RPMI7951 (cell line): ENCODE measurements around the gene CCT4. TPM values are rescaled to one million over a fixed set of nuclear protein-coding genes. Genes with fewer than 3 reads are reported as not detected.
"Not testable (repeated sequence)": the region's sequence is repeated elsewhere in the genome, so short reads cannot be mapped to it uniquely, and the experiment has no call there.

Source experiments
- DNase-seq: peaks from one replicate; pipeline ENCODE4 v3.0.0-alpha.2; 2012; ENCODE audit warnings: low read depth
- total RNA-seq: library from RNA; depleted of rRNA; stranded (reverse); fragments of >200 nt; shearing (Covaris generic); gene quantifications from 2 replicates; pipeline ENCODE4 v1.2.3, GENCODE V29; 2014; rRNA removed

Gene CCT4, protein sequence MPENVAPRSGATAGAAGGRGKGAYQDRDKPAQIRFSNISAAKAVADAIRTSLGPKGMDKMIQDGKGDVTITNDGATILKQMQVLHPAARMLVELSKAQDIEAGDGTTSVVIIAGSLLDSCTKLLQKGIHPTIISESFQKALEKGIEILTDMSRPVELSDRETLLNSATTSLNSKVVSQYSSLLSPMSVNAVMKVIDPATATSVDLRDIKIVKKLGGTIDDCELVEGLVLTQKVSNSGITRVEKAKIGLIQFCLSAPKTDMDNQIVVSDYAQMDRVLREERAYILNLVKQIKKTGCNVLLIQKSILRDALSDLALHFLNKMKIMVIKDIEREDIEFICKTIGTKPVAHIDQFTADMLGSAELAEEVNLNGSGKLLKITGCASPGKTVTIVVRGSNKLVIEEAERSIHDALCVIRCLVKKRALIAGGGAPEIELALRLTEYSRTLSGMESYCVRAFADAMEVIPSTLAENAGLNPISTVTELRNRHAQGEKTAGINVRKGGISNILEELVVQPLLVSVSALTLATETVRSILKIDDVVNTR
- total RNA-seq, result 301 and 306 TPM in 2 replicates

DNA sequence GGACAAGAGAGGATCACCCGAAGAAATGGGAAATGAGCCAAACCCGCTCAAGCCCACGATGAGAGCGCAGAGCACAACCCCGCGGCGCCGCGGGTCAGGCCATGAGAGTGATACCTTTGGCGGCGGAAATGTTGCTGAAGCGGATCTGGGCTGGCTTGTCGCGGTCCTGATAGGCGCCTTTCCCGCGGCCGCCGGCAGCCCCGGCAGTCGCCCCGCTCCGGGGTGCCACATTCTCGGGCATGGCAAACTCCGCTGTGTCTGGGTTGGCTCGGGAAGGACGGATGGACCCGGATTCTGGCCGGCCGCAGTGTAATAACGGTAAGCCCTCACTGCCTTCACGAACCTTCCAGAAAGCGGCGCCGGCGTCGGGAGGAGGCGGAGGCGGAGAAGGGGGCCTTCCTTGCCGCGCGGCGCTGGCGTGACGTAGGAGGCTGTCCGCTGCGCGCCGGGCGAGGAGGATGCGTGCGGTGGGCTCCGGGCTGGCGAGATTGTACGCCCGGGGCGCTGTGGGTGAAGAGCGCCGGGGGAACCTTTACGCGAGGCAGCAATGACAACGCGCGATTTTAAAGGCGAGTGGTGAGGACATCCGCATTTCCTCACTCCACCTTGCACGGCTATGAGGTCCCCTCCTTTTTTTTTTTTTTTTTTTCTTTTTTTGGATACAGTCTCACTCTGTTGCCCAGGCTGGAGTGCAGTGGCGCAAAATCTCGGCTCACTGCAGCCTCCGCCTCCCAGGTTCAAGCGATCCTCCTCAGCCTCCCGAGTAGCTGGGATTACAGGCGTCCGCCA lies at the start of gene CCT4:
CCT4 (minus strand) TSS at position 390 of the 789 bp plus-strand sequence; CDS start at position 241, 149 bp downstream.
- DNase-seq, result peak; percentile 83

DNA sequence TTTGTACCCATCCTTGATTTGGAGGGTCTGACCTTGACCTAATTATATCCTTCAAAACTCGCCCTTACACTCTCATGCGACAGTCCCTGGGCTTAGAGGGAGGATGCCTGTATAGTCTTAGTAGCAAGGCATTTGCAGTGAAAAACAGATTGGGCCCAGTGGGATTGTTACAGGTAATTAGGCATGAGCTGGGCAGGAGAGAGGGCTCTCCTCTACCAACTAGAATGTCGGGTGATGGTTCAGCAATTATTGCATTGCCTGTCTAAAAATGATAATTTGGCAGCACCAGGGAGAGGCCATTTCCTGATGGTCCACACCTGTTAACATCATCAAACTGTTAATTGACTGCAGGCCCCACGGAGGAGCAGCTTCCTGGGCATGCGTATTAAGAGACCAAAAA lies 49.4 kb upstream of the CCT4 start:
- no peak for DNase-seq

DNA sequence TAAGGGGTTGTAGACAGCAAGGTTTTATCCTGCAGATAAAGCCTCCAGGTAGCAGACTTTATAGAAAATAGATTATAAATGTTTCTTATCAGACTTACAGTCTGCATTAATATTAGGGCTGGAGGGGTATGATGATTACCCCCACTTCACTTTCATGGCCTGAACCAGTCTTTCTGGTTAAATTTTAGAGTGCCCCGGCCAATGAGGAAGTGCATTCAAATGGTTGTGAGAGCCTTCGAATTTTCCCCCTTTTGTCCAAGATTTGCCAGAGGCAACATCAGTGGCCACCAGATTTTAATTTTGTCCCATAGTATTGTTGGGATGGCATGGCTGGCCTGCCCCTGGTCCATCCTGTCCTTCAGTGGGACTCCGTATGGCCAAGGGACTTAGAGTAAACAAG lies 48.6 kb upstream of the CCT4 start:
- no peak for DNase-seq

DNA sequence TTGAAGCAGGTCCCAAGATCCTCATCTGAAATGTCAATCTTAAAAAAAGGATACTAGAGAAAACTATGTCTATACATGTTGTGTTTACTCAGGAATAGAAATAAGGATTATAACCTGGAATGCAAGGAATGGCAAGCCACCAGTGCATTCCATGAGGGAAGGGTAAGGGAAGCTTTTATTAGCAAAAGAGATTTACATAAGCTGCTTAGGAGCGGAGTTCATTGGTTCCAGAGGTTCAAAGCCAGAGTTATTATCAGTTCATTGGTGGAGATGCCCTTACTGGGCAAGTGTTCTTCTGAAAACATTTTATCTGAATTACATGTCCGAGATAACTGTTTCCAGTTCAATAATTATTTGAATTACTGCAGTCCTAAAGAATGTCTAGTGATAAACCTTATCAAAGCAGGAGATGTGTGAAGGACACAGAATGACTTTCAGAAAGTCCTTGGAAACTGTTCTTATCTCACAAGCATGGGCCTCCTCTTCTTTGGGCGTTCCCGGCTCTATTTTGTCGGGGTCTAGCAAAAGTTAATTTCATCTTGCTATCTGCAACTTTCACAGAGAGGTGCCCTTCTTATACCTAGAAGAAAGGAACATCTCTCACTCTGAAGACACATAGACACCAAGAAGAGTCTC lies 40.5 kb upstream of the CCT4 start:
- DNase-seq, result no peak

DNA sequence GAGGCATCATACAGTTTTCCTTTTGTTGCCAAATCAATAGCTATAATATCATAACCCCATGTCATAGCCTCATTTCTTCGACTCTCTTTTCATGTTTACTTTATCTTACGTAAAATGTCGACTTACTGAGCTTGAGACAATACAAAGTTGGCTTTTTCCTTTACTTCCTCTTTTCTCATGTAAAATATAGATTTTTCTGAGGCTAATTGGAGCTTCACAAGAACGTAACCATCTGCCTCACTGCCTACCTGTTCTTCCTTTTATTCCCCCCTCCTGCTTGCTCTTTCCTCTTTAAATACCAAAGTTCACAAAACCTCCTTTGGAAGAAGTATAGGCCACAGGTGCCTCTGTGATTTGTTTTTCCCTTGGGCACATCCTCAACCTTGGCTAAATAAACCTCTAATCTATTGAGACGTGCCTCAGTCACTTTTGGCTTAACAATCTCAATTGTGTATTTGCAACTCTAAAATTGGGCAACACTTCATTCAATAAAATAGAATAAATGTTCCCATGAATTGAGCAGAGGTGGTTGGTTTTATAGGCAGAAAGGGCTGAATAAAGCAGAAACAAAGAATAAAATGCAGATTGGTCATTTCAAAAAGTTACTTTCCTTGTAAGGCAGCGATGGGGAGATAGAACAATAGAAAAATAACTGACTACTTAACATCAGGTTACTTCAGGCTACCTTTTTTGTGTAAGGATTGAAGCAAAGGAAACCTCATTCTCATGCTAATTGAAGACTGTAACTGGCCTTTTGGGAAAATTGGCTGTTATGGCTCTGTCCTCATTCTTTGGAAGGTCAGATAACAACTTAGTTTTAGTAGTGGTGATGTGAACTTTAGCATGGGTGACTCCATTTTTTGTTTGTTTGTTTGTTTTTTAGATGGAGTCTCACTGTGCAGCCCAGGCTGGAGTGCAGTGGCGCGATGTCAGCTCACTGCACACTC lies 38.3 kb upstream of the CCT4 start:
- no peak for DNase-seq

DNA sequence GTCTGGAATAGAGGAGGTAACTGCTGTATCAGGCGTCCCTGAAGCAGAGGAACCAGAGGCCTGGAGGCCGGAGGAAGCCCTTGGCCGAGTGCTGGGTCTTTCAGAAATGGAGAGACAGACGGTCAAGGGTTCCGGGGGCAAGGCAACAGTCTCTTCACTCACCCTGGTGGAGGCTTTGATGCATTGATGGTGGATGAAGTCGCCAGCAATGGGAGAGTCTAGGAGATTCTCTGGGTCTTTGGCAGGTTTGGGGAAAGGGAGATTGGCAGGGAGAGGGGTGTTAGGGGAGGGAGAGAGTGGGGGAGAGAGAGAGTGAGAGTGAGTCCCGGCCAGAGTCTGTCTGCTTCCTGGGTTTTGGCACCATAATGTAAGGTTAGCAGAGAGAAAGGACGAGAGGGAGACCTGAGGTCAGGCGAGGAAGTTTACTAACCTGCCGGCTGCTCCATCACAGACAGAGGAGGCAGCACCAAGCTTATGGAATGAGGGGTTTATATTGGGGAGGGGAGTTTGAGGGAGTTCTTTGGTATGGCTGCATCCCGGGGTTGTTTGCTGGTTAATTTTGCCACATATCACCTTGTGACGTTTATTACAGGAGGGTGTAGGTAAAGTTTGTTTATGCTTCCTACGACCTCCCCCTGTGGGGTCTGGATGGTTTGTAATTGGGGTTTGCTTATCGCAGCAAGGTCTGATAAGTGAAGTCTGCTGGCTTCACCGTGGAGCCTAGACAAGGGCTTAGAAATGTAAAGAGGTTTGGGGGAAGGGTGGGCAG lies 36.6 kb upstream of the CCT4 start:
- no peak for DNase-seq

DNA sequence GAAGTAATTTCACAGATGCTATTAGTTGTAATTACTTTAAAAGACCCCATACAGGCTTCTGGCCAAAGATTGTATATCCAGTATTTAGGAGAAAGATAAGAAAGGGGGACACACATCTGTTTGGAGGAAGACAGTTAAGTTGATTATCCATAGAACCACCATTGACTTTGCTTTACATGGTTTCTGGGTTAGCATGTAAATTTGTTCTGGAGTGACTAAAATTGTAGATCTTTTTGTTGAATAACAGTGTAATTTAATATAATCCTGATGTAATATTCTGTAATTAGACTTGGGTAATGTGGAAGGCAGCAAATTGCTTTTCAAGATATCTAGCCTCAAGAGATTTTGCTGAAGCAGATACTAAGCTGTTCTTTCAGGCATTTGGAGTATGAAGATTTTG lies 34.3 kb upstream of the CCT4 start:
- DNase-seq, result no peak

DNA sequence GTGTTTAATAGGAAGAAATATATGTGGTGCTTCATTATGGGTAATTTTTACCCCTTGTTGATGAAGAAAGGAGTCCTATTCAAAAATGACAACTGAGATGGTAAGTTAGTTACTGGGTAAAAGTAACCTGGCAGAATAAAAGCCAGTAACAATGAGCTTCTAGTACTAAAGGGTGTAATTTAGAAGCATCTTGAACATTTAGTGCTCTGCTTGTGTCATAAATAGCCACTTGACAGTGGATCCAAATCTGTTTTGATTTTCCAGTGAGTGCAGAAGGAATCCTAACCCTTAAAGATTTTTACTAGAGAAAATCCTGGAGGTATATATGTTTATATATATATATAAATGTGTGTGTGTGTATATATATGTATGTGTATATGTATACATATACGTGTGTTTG lies 32.1 kb upstream of the CCT4 start:
- DNase-seq, result no peak

DNA sequence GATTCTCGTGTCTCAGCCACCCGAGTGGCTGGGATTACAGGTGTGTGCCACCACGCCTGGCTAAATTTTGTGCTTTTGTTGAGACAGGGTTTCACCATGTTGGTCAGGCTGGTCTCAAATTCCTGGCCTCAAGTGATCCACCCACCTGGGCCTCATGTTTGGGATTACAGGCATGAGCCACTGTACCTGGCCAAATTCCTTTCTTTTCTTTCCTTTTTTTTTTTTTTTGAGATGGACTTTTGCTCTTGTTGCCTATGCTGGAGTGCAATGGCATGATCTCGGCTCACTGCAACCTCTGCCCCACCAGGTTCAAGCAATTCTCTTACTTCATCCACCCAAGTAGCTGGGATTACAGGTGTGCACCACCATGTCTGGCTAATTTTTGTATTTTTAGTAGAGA lies 26.3 kb upstream of the CCT4 start:
- not testable (repeated sequence) for DNase-seq

DNA sequence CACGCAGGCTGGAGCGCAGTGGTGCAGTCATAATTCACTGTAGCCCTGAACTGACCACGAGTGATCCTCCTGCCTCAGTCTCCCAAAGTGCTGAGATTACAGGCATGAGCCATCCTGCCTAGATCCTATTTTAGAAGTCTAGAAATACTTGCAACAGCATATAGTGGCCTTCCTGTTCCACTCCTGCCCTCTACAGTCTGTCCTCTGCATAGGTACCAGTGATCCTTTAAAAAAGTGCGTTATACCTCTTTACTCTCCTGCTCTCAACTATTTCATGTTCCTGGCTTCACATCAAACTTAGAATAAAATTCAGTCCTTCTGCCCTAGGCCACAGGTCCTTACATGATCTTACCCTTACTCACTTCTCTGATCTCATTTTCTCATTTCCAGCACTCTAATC lies 23.1 kb upstream of the CCT4 start:
- DNase-seq, result no peak

DNA sequence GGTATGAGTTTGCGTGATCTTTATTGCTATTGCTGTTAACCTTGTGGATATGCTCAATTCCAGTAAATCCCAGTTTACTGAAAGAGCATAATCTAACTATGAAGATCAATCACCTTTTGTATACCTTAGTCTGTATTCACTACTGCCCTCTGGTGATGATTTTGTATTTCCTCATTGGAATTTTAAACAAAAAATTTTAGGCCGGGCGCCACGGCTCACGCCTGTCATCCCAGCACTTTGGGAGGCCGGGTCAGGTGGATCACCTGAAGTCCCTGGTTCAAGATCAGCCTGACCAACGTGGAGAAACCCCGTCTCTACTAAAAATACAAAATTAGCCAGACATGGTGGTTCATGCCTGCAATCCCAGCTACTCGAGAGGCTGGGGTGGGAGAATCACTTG lies 22.1 kb upstream of the CCT4 start:
- DNase-seq, result no peak

DNA sequence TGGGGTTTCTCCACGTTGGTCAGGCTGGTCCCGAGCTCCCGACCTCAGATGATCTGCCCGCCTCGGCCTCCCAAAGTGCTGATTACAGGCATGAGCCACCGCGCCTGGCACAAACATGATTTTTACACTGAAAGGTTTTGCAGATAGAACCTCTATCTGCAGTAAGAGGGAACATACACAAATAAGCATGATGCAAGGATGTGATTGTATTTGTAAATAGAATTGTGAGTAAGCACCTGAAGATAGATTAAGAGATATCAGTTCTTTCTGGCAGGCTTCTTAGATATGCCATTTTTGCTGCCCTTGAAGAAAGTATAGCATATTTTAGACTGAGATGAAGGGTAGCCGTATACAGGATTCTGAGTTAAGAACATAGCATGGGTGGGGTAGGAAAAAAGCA lies 20.7 kb upstream of the CCT4 start:
- DNase-seq, result no peak

DNA sequence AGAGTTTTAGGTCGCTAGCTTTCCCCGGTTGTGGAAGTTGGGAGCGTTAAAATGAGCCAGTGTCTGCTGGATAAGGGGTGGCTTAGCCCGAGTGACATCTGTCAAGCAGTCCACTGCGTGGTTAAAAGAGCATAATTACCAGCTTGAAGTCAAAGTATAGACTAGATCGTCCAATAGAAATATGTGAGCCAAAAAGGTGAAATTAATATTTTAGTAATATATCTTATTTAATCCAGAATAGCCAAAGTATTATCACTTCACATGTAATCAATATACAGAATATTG lies 17.7 kb upstream of the CCT4 start:
- DNase-seq, result no peak

DNA sequence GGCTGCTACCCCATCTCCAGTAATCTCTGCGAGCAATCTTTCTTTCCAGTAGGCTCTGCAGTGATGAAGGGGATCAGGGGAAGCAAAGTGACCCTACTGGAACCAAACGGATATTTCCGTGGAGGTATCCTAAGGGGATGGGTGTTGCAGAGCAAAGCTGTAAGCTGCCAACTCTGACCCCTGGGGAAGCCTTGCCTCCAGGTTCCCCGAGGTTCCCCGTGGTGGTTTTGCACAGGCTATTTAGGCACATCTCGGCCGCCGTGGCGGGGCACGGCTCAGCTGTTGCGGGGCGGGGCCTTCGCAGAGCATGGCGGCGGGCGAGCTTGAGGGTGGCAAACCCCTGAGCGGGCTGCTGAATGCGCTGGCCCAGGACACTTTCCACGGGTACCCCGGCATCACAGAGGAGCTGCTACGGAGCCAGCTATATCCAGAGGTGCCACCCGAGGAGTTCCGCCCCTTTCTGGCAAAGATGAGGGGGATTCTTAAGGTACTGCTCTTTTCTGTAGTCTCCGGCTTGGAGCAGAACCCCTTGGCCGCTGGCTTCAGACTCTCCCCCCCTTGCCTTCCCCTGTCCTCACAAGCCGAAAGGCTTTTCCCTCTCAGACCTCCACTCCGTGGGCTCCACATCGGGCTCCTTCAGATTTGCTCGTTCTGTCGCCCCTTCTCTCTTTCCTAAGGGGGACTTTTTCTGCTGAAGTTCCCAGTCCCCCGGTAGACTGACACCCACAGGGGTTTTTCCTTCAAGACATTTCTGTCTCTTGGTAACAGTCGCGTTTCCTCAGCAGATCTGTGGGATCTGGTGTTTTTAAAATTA lies 17.1 kb upstream of the CCT4 start, which contains the start of gene COMMD1:
COMMD1 (plus strand) TSS at position 303 of the 814 bp plus-strand sequence; CDS start at position 308, 5 bp downstream.
- peak; percentile 74 for DNase-seq

DNA sequence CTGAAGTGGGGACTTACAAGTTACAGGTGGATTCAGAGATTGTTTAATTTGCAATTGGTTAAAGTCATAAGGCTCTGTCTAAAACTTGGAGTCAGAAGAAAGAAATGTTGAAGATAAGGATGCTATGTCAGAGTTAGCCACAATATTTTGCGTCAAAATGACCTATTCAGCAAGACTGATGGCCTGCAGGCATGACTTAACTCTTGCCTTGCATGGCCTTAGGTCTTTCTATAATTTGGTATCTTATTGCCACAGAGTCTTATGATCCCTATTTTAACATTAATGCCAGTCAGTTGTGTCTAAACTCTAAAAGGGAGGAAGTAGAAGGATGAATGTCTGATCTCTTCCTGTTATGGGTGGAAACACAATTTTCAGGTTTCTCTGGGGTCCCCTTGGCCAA lies 11.8 kb upstream of the CCT4 start:
- no peak for DNase-seq

DNA sequence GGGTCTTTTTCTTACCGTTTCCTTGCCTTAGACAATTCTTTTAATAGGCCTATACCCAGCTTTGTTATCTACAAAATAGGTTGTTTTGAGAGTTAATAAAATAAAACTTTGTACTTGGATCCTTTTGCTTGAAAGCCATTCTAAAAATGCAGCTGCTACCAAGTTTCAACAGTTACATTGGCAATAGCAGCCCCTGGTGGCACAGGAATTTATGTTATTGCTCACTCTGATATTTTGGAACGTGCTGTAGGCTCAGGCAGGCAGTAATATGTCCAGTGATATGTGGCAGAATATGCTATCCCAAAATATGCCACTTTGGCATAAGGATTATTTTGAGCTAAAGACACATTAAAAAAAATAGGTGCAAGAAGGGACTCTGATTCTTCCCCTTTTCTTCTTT lies 10.4 kb upstream of the CCT4 start:
- DNase-seq, result peak; percentile 20

DNA sequence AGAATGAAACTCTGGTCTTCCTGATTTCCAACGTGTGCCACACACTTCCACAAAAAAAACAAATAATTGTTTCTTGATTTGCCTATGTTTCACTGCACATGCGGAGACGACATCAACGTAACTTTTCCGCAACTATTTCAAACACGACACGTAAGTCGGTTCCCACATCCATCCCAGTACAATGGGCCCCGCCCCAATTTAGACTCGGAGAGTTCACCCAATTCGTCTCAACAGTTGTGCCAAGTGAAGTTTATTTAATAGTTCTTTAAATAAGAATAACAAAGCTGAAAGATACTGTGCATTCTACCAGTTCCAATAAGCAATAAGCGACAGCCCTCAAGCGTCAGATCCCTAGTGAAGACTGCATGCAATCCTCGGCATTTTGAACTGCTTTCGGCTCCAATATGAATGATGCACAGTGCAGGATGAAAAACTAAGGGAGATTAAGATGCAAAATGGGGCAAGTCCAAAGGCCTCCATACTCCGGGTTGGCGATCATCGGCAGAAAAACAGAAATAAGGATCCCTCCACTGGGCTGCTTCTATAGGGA lies 664 bp downstream of the CCT4 start:
- peak; percentile 41 for DNase-seq

DNA sequence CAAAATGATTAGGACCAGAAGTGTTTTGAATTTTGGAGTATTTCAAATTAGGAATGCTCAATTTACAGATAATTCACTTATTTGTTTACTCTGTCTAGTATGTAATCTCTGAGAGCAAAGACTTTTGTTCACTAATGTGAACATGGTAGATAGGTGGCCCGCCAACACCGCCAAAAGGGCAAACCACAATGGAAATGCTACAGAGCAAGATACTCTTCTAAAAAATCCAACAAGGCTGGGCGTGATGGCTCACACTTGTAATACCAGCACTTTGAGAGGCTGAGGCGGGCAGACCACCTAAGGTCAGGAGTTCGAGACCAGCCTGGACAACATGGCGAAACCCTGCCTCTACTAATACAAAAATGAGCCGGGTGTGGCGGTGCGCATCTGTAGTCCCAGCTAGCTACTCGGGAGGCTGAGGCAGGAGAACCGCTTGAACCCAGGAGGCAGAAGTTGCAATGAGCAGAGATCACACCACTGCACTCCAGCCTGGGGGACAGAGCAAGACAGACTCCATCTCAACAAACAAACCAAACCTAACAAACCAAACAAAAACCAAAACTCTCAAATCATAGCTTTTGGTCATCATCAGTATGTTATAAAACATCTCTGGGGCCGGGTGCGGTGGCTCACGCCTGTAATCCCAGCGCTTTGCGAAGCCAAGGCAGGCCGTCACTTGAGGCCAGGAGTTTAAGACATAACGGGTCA lies 2.4 kb downstream of the CCT4 start:
- no peak for DNase-seq

DNA sequence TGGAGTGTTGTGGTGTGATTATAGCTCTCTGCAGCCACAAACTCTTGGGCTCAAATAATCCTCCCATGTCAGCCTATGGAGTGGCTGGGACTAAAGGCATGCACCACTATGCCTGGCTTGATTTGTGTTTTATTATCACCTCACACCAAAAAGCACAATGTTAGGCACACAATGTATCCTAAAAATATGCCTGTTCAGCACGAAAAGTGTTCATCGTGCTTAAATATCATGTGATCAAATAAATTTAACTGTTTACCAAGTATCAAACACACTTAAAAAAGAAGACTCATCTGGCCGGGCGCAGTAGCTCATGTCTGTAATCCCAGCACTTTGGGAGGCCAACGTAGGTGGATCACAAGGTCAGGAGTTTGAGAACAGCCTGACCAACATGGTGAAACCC lies 5.6 kb downstream of the CCT4 start:
- DNase-seq, result no peak
